ENCODE data around the gene PIK3C2G.

DNA sequence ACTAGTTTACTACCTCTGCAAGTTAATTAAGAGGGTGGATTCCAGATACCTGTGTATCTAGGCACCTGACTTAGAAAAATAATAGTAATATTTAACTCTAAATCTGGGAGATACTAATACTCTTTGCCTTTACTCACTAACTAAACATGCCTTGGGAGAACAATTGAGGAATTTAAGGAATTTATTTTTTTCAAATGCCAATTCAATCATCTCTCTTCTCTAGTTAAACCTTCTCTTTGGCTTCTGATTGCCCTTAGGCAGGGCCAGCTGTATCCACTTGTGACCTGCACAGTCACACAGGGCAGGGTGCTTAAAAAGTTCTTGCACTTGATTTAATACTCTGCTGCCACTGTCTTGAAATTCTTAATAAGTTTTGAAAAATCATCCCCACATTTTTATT is 334.1 kb downstream of the PIK3C2G start:
- TF ChIP-seq, protein P1, sequence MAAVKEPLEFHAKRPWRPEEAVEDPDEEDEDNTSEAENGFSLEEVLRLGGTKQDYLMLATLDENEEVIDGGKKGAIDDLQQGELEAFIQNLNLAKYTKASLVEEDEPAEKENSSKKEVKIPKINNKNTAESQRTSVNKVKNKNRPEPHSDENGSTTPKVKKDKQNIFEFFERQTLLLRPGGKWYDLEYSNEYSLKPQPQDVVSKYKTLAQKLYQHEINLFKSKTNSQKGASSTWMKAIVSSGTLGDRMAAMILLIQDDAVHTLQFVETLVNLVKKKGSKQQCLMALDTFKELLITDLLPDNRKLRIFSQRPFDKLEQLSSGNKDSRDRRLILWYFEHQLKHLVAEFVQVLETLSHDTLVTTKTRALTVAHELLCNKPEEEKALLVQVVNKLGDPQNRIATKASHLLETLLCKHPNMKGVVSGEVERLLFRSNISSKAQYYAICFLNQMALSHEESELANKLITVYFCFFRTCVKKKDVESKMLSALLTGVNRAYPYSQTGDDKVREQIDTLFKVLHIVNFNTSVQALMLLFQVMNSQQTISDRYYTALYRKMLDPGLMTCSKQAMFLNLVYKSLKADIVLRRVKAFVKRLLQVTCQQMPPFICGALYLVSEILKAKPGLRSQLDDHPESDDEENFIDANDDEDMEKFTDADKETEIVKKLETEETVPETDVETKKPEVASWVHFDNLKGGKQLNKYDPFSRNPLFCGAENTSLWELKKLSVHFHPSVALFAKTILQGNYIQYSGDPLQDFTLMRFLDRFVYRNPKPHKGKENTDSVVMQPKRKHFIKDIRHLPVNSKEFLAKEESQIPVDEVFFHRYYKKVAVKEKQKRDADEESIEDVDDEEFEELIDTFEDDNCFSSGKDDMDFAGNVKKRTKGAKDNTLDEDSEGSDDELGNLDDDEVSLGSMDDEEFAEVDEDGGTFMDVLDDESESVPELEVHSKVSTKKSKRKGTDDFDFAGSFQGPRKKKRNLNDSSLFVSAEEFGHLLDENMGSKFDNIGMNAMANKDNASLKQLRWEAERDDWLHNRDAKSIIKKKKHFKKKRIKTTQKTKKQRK (IDR thresholded peaks at IDR 0.05; ENCODE audit: low read depth, low read length), result no peak
- no peak for TF ChIP-seq POLR2A (IDR thresholded peaks at IDR 0.05; ENCODE audit: low read depth, low read length)

All from GM12878 (cell line).